Measurements from ENCODE around the gene HIVEP1.

GRCh38 chr6:12077021-12077710 lies 65.1 kb downstream of the HIVEP1 start:
- TF ChIP-seq POLR2A (IDR thresholded peaks at IDR 0.05; ENCODE audit: extremely low read depth, insufficient read length) (no peak), CTCF (IDR thresholded peaks at IDR 0.05; ENCODE audit: low read depth, low read length) (no peak), MAX (IDR thresholded peaks at IDR 0.05; ENCODE audit: low read depth, low read length) (no peak), MYC (IDR thresholded peaks at IDR 0.05; ENCODE audit: low read depth, low read length) (no peak)

All from NB4 (cell line).